Measurements from ENCODE around the gene BMP6.

DNA sequence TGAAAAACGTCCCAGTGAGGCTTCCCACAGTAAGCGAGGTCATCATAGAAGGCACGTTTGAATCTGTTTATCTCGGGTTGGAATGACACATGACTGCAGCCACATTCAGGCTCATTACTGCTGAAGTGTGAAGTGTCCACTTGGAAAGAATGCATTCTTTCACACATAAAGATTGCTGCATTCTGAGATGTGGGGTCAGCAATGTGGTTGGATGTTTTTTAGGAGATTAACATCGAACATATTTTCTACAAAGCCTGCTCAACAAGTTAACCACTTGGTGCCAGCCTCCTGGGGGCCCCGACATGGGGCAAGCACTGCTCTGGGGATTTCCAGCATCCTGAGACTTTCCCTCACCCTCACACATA lies 79.9 kb downstream of the BMP6 start:
- TF ChIP-seq, protein P1, sequence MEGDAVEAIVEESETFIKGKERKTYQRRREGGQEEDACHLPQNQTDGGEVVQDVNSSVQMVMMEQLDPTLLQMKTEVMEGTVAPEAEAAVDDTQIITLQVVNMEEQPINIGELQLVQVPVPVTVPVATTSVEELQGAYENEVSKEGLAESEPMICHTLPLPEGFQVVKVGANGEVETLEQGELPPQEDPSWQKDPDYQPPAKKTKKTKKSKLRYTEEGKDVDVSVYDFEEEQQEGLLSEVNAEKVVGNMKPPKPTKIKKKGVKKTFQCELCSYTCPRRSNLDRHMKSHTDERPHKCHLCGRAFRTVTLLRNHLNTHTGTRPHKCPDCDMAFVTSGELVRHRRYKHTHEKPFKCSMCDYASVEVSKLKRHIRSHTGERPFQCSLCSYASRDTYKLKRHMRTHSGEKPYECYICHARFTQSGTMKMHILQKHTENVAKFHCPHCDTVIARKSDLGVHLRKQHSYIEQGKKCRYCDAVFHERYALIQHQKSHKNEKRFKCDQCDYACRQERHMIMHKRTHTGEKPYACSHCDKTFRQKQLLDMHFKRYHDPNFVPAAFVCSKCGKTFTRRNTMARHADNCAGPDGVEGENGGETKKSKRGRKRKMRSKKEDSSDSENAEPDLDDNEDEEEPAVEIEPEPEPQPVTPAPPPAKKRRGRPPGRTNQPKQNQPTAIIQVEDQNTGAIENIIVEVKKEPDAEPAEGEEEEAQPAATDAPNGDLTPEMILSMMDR (IDR thresholded peaks at IDR 0.05): no peak
- no peak for TF ChIP-seq POLR2A (IDR thresholded peaks at IDR 0.05)
